ENCODE results near the gene CABLES2.
A peak's percentile ranks its signal among the peaks of the same experiment; 100 is the strongest.

Gene CABLES2

DNA sequence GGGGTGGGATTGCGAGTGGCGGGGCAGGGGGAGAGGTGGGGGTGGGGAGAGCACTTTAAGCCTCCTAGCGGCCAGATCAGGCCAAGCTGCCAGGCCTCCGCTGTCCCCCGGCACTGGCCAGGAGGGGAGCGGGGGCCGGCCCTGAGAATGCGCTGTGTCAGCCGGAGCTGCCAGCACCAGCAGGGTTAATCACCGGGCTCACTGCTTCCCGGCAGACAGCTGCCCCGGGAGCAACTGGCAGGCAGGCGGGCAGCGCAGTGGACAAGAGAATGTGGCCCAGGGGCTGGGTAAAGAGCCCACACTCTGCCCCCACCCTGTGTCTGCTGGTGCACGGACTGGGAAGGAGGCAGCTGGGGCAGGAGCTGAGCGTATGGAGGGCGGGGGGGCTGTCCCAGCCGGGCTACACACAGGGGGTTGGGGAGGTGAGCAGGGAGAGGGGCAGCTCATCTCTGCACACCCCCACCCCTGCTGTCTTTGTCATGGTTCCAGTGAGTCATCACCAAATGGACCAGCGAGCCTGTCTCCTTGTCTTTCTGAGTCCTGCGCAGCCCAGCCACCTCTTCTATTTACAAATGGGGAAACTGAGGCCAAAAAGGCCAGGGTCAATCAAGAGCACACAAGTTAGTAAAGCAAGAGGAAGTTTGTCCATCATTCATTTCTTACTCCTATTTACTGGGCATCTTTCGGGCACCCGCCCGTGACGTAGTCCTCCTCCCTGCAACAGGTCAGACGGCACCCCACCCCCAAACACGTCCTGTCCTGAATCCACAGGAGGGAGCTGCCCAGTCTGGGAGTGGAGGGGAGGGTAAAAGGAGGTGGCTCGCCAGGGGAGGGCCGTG is 37.9 kb downstream of the CABLES2 start:
- DNase-seq, result peak in 1 of 2 experiments; percentile 31

- DNase-seq, result peak in 1 of 2 experiments; percentile 30
Observed at GRCh38 chr20:62368392-62368975, 38.6 kb downstream of the CABLES2 start.

DNA sequence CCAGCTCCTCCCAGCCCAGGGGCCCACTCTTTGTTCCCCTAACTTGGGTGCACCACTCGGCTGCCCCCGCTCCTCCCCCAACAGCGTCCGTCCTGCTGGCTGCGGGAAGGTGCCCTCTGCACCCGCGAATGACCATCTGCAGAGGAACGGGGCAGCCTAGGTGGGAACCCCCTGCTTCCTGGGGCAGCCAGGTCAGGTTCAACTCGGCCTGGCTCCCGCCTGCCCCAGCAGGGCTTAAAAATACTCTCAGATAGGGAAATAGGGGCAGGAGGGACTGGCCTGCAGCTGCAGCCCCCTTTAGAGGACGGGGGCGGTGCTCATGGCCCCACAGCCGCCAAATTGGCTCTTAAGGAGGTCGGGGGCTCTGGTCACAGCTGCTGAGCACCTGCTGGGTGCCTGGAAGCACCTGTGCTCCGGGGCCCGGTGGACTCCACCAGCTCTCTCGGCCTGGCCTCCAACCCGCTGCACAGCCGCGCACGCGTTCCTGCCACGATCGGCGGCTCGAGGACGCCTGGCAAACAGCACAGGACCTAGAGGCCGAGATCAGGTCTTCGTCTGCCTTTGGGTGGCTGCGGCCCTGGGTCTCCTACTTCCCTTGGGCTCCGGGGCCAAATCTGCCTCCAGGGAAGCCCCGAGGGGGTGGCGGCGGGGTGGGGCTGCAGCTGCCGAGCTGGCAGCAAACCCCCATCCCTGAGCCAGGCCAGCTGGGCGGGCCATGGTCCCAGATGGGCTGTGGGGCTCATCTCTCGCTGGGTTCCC is 39.3 kb downstream of the CABLES2 start:
- DNase-seq, result peak; percentile 50 to 60

GRCh38 chr20:62367136-62367632 is 39.9 kb downstream of the CABLES2 start, which contains the start of gene LAMA5:
Gene LAMA5, minus strand, starts transcription at chr20:62367312. Its CDS starts 67 bp downstream, at chr20:62367245.
- DNase-seq, result no peak

- peak in 1 of 2 experiments; percentile 18 for DNase-seq
Observed at GRCh38 chr20:62366370-62367135, 40.5 kb downstream of the CABLES2 start.

DNA sequence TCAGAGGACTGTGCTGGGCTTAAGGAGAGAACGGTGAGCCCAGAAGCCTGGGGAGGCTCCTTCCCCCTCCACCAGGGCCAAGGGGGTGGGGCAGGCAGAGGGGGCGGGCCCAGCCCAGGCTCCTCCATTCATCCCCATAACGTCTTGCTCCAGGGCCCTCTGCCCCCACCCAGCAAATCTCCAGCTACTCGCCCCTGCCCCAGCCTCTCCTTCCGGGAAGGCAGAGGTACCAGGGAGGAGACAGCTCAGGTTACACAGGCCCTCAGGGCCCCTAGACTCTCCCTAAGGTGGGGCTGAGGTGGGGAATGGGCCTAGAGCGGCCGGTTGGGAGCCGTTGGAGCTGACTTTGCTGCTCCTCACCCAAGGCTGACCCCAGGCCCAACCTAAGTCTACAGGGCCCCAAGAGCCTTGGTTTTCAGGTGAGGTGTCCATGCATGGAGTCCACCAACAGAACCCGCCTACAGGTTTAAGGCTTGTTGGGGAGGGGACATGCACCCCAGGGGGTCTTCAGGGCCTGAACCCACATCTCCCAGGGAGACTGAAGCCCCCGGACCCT is 41.2 kb downstream of the CABLES2 start:
- no peak for DNase-seq

DNA sequence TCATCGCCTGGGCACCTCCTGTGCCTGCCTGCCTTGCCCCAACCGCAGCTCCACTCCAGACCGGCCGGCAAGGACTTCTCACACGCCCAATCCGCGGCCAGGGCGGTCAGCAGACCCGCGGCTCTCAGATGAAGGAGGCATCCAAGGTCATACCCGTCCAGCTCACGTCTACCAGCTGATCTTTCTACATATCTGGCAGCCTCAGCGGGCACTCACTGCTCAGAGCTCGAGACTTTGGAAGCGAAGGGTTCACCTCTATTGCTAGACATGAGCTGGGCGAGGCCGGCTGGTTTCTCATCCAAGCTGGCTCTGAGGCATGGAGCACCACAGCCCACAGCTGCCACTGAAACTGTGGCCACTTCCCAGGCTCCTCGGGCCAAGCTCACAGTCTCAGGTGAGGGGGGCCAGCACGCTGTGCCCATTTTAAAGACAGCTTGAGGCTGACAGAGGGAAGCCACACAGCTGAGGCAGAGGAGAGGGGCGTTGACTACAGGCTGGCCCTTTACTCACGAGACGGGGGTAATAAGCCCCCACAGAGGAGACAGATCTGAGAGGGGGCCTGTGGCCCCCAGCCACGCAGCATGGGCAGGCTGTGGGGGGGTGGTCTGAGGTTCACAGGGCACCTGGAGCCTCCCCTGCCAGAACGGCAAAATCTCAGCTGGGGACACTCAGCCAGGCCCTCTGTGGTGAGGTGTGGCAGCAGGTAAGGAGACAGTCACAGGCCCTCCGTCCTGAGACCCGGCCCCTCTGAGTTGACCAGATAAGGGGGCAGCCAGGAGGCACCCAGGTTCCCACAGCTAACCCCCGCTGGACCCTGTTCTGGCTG is 42.0 kb downstream of the CABLES2 start:
- no peak for DNase-seq

DNA sequence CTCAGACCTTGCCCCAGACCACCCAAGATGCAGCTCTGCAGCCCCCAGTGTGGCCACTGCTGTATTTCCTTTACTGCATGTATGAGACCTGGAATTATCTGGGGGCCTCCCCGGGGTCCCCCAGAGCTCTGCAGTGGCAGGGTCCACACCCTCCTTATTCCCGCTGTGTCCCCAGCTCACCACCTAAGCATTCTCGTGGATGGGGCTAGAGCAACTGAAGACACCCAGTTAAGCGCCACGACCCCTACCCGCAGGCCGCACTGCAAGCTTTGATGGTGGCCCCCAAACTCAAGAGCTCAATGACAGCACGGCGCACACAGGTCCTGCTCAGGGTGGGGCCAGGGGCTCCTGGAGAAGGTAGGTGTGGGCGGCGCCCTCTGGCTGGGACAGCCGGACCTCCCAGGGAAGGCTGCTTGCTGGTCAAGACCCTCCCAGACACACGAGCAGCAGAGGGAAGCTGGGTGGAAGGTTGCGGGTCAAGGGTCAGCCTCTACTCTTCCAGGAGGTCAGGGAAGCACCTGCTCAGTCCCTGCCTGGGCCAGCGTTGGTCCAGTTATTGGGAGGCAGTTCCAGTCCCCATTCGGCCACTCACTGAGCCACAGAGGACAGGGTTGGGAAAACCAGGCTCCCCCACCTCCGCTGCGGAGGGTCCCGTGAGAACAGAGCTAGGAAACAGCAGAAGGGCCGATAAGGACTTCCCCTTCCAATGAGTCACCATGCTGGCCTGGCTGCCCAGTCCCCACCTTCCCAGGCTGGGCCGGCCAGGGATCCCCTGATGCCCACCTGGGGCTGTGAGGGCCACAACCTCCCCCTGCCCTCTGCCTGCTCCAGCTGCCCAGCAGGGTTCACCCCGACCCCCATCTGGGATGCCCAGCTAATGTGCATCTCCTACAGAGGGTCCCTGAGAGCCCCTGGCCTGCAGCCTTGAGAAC is 42.9 kb downstream of the CABLES2 start:
- DNase-seq, result no peak

- peak in 1 of 2 experiments; percentile 44 for DNase-seq
Observed at GRCh38 chr20:62362991-62363919, 43.8 kb downstream of the CABLES2 start.

- peak in 1 of 2 experiments; percentile 22 for DNase-seq
Observed at GRCh38 chr20:62362590-62362940, 44.5 kb downstream of the CABLES2 start.

DNA sequence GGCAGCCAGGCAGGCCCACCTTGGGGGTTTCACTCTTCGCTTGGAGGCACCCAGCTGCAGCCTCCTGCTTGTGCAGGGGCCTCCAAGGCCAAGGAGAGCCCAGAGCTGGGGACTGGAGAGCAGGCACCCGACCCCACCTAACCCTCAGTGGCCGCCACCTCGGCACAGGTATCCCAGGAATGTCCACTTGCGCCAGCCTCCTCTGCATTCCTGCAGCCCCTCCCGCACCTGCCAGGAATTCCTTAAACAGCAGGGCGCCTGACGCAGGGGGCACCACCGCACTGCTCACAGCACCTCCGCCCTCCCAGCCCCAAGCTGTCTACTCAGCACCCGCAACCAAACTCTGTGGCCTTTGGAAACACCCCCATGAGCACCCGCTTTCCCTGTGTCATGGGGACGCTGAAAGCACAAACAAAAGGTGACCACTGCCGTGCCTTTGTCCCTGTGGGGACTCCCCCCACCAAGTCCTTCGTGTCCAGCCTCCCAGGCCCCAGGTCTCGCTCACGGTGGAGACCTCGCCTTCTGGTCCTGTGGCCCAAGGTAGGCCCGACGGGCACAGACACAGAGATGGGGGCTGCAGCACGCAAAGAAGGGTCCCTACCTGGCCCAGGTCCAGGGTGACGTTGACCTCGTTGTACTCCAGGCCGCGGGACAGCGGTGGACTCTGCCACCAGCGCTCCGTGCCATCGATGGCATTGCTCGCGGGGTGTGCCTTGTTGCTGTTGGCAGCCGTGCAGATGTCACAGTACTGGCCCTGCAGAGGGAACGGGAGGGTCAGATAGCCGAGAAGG is 45.1 kb downstream of the CABLES2 start:
- DNase-seq, result no peak

GRCh38 chr20:62360854-62361798 is 46.0 kb downstream of the CABLES2 start:
- DNase-seq, result no peak

GRCh38 chr20:62359491-62360121 is 47.5 kb downstream of the CABLES2 start:
- no peak for DNase-seq

DNA sequence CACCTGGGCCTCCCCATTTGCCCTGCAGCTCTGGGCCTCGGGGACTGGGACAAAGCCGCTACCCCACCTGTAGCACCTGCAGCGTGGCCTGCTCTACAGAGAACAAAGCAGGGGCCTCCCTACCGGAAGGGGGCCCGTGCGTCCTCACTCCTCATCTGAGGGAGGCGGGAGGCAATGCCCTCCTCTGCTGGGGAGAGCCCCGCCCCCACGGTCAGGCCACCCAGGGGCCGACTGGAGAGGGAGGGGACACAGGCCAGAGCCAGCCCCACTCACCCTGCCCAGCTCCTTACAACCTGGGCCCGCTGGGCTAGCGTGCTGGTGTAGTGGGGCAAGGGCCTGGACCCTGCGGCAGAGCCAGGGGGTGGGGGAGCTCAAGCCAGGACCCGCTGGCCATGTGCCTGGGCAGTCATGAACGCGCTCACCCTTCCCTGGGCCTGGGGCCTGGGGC is 48.0 kb downstream of the CABLES2 start:
- no peak for DNase-seq

- no peak for DNase-seq
Observed at GRCh38 chr20:62358171-62359042, 48.7 kb downstream of the CABLES2 start.

Measured in NCI-H524 (cell line).